Rectal smooth muscle tissue (tissue), 1 donor: Measurements from ENCODE around the gene CRYL1.

ENCODE experiments used
- H3K27ac ChIP-seq: one replicate; pipeline ENCODE4 v1.7.0; 2013; ENCODE audit warnings: low read depth, low read length, inconsistent platforms
- H3K27me3 ChIP-seq: one replicate; pipeline ENCODE4 v1.7.0; 2013; ENCODE audit warnings: low read length; ENCODE audit not compliant: control insufficient read depth, insufficient read depth
- H3K36me3 ChIP-seq: one replicate; pipeline ENCODE4 v1.7.0; 2013; ENCODE audit warnings: low read length; ENCODE audit not compliant: control insufficient read depth, insufficient read depth
- H3K4me1 ChIP-seq: one replicate; pipeline ENCODE4 v1.7.0; 2013; ENCODE audit warnings: low read length; ENCODE audit not compliant: control insufficient read depth, insufficient read depth
- H3K4me3 ChIP-seq: one replicate; pipeline ENCODE4 v1.7.0; 2013; ENCODE audit warnings: low read length
- H3K9ac ChIP-seq: one replicate; pipeline ENCODE4 v1.7.0; 2013; ENCODE audit warnings: low read length

CRYL1 gene

GRCh38 chr13:20558982-20559381 lies 33.3 kb upstream of the CRYL1 start:
- Histone ChIP-seq H3K27me3 (no peaks in the 10 kb centered on the region), H3K4me1 (no peaks in the 10 kb centered on the region), H3K9ac (no peak overlapping the region), H3K36me3 (no peaks in the 10 kb centered on the region), H3K4me3 (no peak overlapping the region), H3K27ac (no peak overlapping the region)

GRCh38 chr13:20553311-20553710 lies 27.7 kb upstream of the CRYL1 start:
- no peaks in the 10 kb centered on the region for H3K4me1 ChIP-seq
- no peak overlapping the region for H3K4me3 ChIP-seq
- no peak overlapping the region for H3K27ac ChIP-seq
- no peaks in the 10 kb centered on the region for H3K27me3 ChIP-seq
- H3K9ac ChIP-seq, result no peak overlapping the region
- no peaks in the 10 kb centered on the region for H3K36me3 ChIP-seq

GRCh38 chr13:20550799-20551198 lies 25.1 kb upstream of the CRYL1 start:
- Histone ChIP-seq H3K36me3 (no peaks in the 10 kb centered on the region), H3K27me3 (no peaks in the 10 kb centered on the region), H3K9ac (no peak overlapping the region), H3K4me1 (no peaks in the 10 kb centered on the region), H3K4me3 (no peak overlapping the region), H3K27ac (no peak overlapping the region)

- H3K4me1 ChIP-seq, result no peaks in the 10 kb centered on the region
- H3K4me3 ChIP-seq, result no peak overlapping the region
- H3K27me3 ChIP-seq, result no peaks in the 10 kb centered on the region
- H3K36me3 ChIP-seq, result no peaks in the 10 kb centered on the region
- H3K27ac ChIP-seq, result no peak overlapping the region
- no peak overlapping the region for H3K9ac ChIP-seq
These were observed 21.8 kb upstream of the CRYL1 start for GRCh38 chr13:20547479-20547908.

GRCh38 chr13:20546556-20546955 lies 20.9 kb upstream of the CRYL1 start:
- Histone ChIP-seq H3K4me3 (no peak overlapping the region), H3K36me3 (no peaks in the 10 kb centered on the region), H3K27me3 (no peaks in the 10 kb centered on the region), H3K9ac (no peak overlapping the region), H3K4me1 (no peaks in the 10 kb centered on the region), H3K27ac (no peak overlapping the region)

- Histone ChIP-seq H3K27ac (no peak overlapping the region), H3K27me3 (no peaks in the 10 kb centered on the region), H3K9ac (no peak overlapping the region), H3K4me3 (no peak overlapping the region), H3K36me3 (no peaks in the 10 kb centered on the region), H3K4me1 (no peaks in the 10 kb centered on the region)
These were observed 18.7 kb upstream of the CRYL1 start for GRCh38 chr13:20544201-20544923.

GRCh38 chr13:20536992-20537391 lies 11.3 kb upstream of the CRYL1 start:
- H3K27me3 ChIP-seq, result no peaks in the 10 kb centered on the region
- H3K4me3 ChIP-seq, result no peak overlapping the region
- no peak overlapping the region for H3K27ac ChIP-seq

GRCh38 chr13:20534038-20534608 lies 8.5 kb upstream of the CRYL1 start:
- H3K36me3 ChIP-seq, result no peaks in the 10 kb centered on the region
- no peak overlapping the region for H3K9ac ChIP-seq
- H3K27me3 ChIP-seq, result no peaks in the 10 kb centered on the region
- no peak overlapping the region for H3K27ac ChIP-seq
- no peak overlapping the region for H3K4me3 ChIP-seq
- no peaks in the 10 kb centered on the region for H3K4me1 ChIP-seq

More at GRCh38 chr13:20536992-20537391, 11.3 kb upstream of the CRYL1 start:
- H3K9ac ChIP-seq, result no peak overlapping the region
- H3K36me3 ChIP-seq, result no peaks in the 10 kb centered on the region
- H3K4me1 ChIP-seq, result no peaks in the 10 kb centered on the region

DNA sequence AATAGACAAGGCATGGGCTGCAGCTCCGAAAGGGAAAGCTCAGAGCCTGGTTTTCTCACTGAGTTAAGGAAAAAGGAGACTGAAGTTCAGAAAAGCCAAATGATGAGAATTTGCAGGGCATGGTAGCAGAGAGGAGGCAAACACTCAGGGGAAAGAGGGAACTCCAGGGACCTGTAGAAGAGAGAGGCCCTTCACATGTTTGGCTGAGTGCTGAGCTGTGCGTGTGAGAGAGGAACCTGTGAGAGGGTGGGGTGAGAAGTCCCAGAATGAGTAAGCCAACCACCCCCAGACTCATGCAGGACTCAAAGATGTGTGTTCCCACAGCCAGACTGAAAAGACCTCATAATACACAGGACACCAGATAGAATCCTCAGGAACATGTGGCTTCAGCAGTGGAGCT lies 2.8 kb upstream of the CRYL1 start:
- Histone ChIP-seq H3K4me3 (no peak overlapping the region), H3K4me1 (peaks cover 2% of the 10 kb centered on the region), H3K36me3 (no peaks in the 10 kb centered on the region), H3K27me3 (no peaks in the 10 kb centered on the region), H3K27ac (no peak overlapping the region), H3K9ac (no peak overlapping the region)

GRCh38 chr13:20526664-20527063 lies 1.0 kb upstream of the CRYL1 start:
- Histone ChIP-seq H3K9ac (no peak overlapping the region), H3K36me3 (no peaks in the 10 kb centered on the region), H3K4me1 (peaks cover 2% of the 10 kb centered on the region), H3K4me3 (peak overlapping the region; percentile 86), H3K27me3 (no peaks in the 10 kb centered on the region), H3K27ac (no peak overlapping the region)

DNA sequence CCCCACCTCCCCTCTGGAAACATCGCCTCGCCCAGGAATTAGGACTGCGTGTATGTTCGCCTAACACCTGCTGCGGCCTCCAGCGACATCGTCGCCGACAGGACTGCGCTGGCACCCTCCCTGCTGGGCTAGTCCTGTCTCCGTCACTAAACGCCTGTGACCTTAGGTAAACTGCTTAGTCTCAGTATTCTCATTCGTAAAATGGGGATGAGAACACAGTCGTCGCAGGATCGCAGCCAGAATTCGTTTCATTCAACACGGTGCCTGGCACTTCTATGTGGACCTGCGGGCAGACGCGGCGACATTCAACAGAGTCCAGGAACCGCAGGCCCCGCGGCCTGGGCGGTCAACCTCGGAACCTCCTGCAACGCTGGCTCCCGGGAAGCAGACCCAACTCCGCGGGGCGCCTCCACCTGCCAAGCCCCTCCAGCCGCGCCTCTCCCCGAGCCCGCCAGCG lies 485 bp downstream of the CRYL1 start:
- peak overlapping the region; percentile 86 for H3K4me3 ChIP-seq

DNA sequence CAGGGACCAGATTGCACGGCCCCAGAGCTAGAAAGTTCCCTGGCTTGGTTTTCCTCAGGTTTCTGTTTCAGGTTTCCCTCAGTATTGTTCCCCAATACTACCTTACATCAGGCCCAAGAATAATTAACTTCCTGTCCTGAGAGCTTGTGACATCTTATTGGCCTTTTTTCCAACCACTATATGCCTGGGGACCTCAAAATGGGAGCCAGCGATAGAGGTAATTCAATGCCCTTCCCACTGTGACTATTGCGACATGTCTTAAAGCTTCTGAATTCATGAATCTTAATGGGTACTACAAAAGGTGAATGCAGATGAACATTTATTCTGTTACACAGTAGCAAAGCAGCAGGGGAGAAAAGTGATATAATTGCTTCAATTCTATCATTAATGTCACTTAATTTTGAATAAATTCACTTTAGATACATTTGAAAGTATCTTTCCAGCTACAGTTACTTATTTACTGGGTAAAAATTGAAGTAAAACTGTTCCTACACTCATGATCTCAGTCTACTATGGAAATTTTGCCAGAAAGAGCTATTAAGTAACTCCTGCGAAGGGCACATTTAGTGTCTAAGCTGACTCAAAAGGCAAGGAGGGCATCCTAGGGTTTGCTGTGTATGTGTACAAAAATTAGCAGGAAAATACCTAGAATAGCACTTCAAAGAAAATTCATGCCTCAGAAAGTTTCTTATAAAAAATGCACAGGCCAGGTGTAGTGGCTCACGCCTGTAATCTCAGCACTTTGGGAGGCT lies 4.1 kb downstream of the CRYL1 start:
- no peak overlapping the region for H3K27ac ChIP-seq
- peaks cover 2% of the 10 kb centered on the region for H3K4me1 ChIP-seq
- H3K27me3 ChIP-seq, result no peaks in the 10 kb centered on the region
- no peak overlapping the region for H3K4me3 ChIP-seq
- no peak overlapping the region for H3K9ac ChIP-seq
- H3K36me3 ChIP-seq, result no peaks in the 10 kb centered on the region

More for the DNA sequence above, 485 bp downstream of the CRYL1 start:
- Histone ChIP-seq H3K27ac (peak overlapping the region; percentile 58), H3K4me1 (peaks cover 2% of the 10 kb centered on the region), H3K36me3 (no peaks in the 10 kb centered on the region), H3K9ac (peak overlapping the region; percentile 29), H3K27me3 (no peaks in the 10 kb centered on the region)
